Measurements from ENCODE around the gene SLC43A3. TPM values are rescaled to one million over a fixed set of nuclear protein-coding genes. Genes with fewer than 3 reads are reported as not detected.

Gene SLC43A3
- total RNA-seq, 1 experiment from 2014 or later = 9.7 TPM

GRCh38 chr11:57426439-57426928, 437 bp downstream of the SLC43A3 start:
- Histone ChIP-seq H3K36me3 (replicated peaks; ENCODE audit: control insufficient read depth, insufficient read depth, low read length) (peaks cover 1% of the 10 kb centered on the region), H3K27me3 (ENCODE audit: control insufficient read depth, insufficient read depth, low read length) (peaks cover 18% of the 10 kb centered on the region), H3K4me3 (ENCODE audit: insufficient read depth, low read depth, low read length) (peak overlapping the region; percentile 54)
- peak; percentile 54 for DNase-seq

DNA sequence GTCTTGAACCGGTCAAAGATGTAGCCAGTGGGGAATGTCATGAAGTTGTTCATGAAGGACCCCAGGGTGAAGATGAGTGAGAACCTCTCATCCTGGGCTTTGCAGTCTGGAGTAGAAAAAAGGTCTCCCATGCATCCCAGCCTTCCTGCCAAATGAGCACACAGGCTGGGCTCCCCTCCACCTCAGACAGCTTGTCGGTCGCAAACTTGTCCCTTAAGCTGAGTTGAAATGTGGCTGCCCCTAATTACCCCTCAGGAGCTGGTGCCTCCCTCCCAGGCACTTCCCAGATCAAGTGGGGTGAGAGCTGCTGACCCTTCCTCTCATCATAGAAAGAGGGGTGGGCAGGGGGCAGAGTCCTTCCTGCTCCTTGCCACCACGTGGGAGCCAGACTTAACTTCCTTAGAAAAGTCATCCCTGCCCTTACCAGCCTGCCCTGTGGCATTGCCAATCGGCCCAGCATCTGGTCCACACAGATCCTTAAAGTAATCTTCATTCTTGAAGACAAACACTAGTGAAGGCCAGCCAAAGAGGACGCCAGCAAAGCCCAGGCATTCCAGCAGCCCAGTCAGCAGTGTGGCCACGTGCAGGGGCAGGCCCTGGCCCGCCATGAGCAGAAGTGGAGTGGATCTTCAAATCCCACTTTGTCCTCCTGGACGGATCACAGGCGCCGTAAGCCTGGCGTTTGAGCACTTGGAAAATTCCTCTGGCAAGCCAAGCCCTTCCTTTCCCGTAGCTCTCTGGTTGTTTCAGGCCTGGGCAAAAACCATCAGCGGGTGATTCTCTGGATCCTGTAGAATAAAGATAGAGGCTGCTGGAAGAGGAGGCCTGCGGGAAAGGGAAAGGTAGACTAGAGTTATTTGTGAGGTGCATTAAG, 1.1 kb downstream of the SLC43A3 start:
- Histone ChIP-seq H3K27me3 (ENCODE audit: control insufficient read depth, insufficient read depth, low read length) (peaks cover 18% of the 10 kb centered on the region), H3K36me3 (replicated peaks; ENCODE audit: control insufficient read depth, insufficient read depth, low read length) (peaks cover 1% of the 10 kb centered on the region), H3K4me3 (ENCODE audit: insufficient read depth, low read depth, low read length) (no peak overlapping the region)
- DNase-seq = no peak

DNA sequence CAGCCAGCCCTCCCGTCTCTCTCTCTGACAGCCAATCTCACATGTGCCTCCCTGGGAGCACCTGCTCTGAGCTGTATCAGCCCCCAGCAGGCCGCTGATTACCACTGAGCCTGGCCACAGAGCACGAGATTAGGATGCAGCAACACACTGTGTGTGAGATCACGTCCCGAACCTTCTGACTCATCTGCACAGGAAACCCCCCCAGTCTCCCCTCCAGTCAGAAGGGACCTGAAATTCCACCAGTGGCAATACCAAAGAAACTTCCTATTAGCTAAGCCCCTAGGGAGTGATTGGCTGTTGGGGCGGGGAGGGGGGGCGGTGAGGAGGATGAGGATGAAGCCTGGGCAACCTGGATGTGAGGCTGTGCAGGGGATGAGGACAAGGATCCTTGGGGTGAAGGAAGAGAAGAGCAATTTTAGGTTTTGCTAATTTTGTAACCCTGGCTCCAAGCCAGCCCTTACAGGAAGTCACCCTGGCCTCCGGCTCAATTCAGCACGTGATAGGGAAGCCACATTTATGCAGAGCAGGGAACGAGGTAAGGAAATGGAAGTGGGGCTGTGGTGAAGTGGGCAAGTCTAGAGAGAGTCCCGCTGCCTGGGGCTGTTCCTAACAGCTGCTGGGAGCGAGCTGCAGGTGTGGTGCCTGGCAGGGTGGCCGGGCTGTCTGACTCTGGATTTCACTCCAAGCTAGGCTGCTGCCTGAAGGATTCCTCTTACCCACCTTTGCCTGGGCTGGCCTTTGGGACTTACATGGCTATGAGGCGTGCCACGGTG, 1.9 kb downstream of the SLC43A3 start:
- H3K36me3 ChIP-seq (replicated peaks; ENCODE audit: control insufficient read depth, insufficient read depth, low read length) = peaks cover 1% of the 10 kb centered on the region
- H3K27me3 ChIP-seq (ENCODE audit: control insufficient read depth, insufficient read depth, low read length) = peaks cover 18% of the 10 kb centered on the region
- no peak overlapping the region for H3K4me3 ChIP-seq (ENCODE audit: insufficient read depth, low read depth, low read length)
- DNase-seq = peak; percentile 41

GRCh38 chr11:57424137-57424791, 2.7 kb downstream of the SLC43A3 start:
- Histone ChIP-seq H3K4me3 (ENCODE audit: insufficient read depth, low read depth, low read length) (no peak overlapping the region), H3K27me3 (ENCODE audit: control insufficient read depth, insufficient read depth, low read length) (peaks cover 16% of the 10 kb centered on the region), H3K36me3 (replicated peaks; ENCODE audit: control insufficient read depth, insufficient read depth, low read length) (peaks cover 1% of the 10 kb centered on the region)
- DNase-seq = no peak

- H3K27me3 ChIP-seq (ENCODE audit: control insufficient read depth, insufficient read depth, low read length) = peaks cover 15% of the 10 kb centered on the region
- peaks cover 2% of the 10 kb centered on the region for H3K36me3 ChIP-seq (replicated peaks; ENCODE audit: control insufficient read depth, insufficient read depth, low read length)
- no peak overlapping the region for H3K4me3 ChIP-seq (ENCODE audit: insufficient read depth, low read depth, low read length)
- DNase-seq = no peak
These were observed 4.3 kb downstream of the SLC43A3 start for GRCh38 chr11:57422669-57423068.

DNA sequence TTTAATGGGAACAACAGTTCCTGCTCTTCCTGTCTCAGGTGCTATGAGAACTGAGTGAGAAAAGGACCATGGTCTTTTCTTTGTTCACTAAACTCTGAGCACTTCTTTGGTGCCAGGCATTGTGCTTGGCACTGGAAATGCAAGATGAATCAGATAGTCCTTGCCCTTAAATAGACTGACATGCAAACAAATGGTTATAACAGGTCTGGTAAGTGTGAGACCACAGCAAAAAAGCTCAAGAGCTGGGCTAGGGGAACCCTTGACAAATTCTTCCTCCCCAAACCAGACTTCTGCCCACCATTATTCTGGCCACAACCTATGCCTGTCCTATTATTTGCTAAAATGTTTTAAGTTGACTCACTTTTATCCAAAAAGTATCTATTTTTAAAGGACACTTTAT, 5.1 kb downstream of the SLC43A3 start:
- H3K27me3 ChIP-seq (ENCODE audit: control insufficient read depth, insufficient read depth, low read length) = peaks cover 12% of the 10 kb centered on the region
- peaks cover 3% of the 10 kb centered on the region for H3K36me3 ChIP-seq (replicated peaks; ENCODE audit: control insufficient read depth, insufficient read depth, low read length)
- DNase-seq = no peak
- no peak overlapping the region for H3K4me3 ChIP-seq (ENCODE audit: insufficient read depth, low read depth, low read length)

DNA sequence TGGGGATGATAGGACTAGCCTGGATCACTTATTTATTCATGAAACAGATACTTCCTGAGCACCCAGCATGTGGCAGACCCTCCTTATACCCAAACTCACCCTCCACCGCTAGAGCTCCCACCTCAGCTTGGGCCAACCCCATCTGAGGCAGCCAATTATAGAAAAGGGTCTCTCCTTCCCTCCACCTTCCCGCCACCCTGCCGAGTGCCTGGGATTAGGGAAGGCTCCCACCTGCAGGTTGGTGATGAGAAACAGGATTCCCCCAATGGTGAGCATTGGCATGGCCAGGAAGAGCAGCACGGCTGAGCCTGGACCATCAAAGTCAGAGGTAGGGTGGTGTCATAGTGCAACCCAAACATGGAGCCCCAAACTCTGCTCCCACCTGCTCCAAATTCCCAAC, 5.9 kb downstream of the SLC43A3 start:
- H3K4me3 ChIP-seq (ENCODE audit: insufficient read depth, low read depth, low read length) = no peak overlapping the region
- no peak for DNase-seq
- peaks cover 4% of the 10 kb centered on the region for H3K27me3 ChIP-seq (ENCODE audit: control insufficient read depth, insufficient read depth, low read length)

DNA sequence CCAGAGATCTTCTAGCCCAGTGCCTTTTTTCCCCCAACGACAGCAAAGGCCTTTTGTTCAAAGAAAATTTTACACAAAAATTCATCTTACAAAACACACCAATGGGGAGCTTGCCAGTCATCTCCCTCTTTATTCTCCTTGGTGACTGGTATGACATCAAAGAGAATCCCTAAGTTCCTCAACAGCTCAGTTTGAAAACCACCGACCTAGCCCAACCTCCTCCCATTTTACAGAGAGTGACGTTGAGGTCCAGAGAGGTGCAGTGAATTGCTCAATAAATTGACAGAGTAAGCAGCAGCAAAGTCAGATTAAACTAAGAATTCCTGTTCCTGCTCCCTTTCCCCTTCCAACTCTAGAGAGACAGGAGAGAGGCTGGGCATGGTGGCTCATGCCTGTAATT, 7.8 kb downstream of the SLC43A3 start:
- H3K36me3 ChIP-seq (replicated peaks; ENCODE audit: control insufficient read depth, insufficient read depth, low read length) = peaks cover 5% of the 10 kb centered on the region
- no peak for DNase-seq
- H3K4me3 ChIP-seq (ENCODE audit: insufficient read depth, low read depth, low read length) = no peak overlapping the region
- H3K27me3 ChIP-seq (ENCODE audit: control insufficient read depth, insufficient read depth, low read length) = no peaks in the 10 kb centered on the region

More for the DNA sequence above, 5.9 kb downstream of the SLC43A3 start:
- peaks cover 3% of the 10 kb centered on the region for H3K36me3 ChIP-seq (replicated peaks; ENCODE audit: control insufficient read depth, insufficient read depth, low read length)

DNA sequence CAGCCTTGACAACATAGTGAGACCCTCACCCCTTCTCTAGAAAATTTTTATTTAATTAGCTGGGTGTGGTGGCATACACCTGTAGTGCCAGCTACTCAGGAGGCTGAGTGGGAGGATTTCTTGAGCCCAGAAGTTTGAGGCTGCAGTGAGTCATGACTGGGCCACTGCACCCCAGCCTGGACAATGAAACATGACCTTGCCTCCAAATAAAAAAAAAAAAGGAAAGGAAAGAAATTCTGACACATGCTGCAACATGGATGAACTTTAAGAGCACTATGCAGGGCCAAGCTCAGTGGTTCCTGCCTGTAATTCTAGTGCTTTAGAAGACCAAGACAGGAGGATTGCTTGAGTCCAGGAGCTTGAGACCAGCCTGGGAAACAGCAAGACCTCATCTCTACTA, 8.8 kb downstream of the SLC43A3 start:
- H3K4me3 ChIP-seq (ENCODE audit: insufficient read depth, low read depth, low read length) = no peak overlapping the region
- H3K36me3 ChIP-seq (replicated peaks; ENCODE audit: control insufficient read depth, insufficient read depth, low read length) = peaks cover 5% of the 10 kb centered on the region
- DNase-seq = no peak
- no peaks in the 10 kb centered on the region for H3K27me3 ChIP-seq (ENCODE audit: control insufficient read depth, insufficient read depth, low read length)

- no peak for DNase-seq
- Histone ChIP-seq H3K36me3 (replicated peaks; ENCODE audit: control insufficient read depth, insufficient read depth, low read length) (peaks cover 5% of the 10 kb centered on the region), H3K27me3 (ENCODE audit: control insufficient read depth, insufficient read depth, low read length) (no peaks in the 10 kb centered on the region), H3K4me3 (ENCODE audit: insufficient read depth, low read depth, low read length) (no peak overlapping the region)
These were observed 9.9 kb downstream of the SLC43A3 start for GRCh38 chr11:57417056-57417455.

GRCh38 chr11:57416436-57416835, 10.5 kb downstream of the SLC43A3 start:
- no peaks in the 10 kb centered on the region for H3K27me3 ChIP-seq (ENCODE audit: control insufficient read depth, insufficient read depth, low read length)
- no peak for DNase-seq
- peaks cover 5% of the 10 kb centered on the region for H3K36me3 ChIP-seq (replicated peaks; ENCODE audit: control insufficient read depth, insufficient read depth, low read length)
- no peak overlapping the region for H3K4me3 ChIP-seq (ENCODE audit: insufficient read depth, low read depth, low read length)

DNA sequence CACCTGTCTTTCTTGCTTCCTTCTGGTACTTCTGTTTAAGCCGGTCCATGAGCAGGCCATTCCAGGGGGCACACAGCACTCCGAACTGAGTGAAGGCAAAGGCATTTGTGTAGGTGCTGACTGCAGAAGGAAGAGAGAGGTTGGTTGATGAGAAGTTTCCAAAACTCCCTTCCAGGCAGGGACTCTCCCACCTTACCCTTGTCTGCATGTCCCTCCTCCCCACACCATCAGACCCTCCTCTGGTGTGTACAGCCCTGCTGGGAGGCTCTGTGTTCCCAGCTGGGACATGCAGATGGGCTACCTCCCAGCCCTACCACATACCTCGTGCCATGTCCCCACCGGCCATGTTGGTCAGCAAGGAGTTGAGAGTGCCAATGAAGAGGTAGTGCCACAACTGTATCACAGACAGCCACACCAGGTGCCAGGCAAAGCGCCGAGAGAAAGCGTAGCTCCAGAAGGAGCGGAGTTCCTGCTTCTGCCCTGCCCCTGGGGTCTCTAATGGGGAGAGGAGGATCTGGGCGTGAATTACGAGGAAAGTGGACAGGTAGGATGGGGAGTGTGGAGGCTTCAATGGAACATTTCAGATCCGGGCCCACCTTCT, 12.2 kb downstream of the SLC43A3 start:
- no peaks in the 10 kb centered on the region for H3K27me3 ChIP-seq (ENCODE audit: control insufficient read depth, insufficient read depth, low read length)
- no peak overlapping the region for H3K4me3 ChIP-seq (ENCODE audit: insufficient read depth, low read depth, low read length)

GRCh38 chr11:57413681-57414080, 13.2 kb downstream of the SLC43A3 start:
- peaks cover 5% of the 10 kb centered on the region for H3K36me3 ChIP-seq (replicated peaks; ENCODE audit: control insufficient read depth, insufficient read depth, low read length)
- DNase-seq = no peak
- H3K4me3 ChIP-seq (ENCODE audit: insufficient read depth, low read depth, low read length) = no peak overlapping the region
- H3K27me3 ChIP-seq (ENCODE audit: control insufficient read depth, insufficient read depth, low read length) = no peaks in the 10 kb centered on the region

More for the DNA sequence above, 12.2 kb downstream of the SLC43A3 start:
- peaks cover 5% of the 10 kb centered on the region for H3K36me3 ChIP-seq (replicated peaks; ENCODE audit: control insufficient read depth, insufficient read depth, low read length)
- DNase-seq = no peak

DNA sequence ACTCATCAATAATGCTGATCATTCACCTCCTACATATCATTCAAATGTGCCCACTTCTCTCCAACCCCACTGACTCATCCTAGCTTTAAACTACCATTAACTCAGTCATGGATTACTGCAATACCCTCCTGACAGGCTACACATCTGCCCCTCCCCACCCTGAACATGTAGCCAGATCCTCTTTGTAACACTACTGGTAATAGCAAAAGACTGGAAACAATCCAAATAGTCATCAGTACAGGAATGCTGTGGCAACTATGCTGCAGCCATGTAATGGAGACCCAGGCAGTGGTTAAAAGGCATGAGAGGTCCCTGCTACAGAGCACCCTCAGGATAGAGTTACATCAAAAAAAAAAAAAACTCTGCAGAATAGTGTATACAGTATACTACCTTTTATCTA, 16.6 kb downstream of the SLC43A3 start:
- no peaks in the 10 kb centered on the region for H3K27me3 ChIP-seq (ENCODE audit: control insufficient read depth, insufficient read depth, low read length)
- no peak for DNase-seq
- peaks cover 3% of the 10 kb centered on the region for H3K36me3 ChIP-seq (replicated peaks; ENCODE audit: control insufficient read depth, insufficient read depth, low read length)
- no peak overlapping the region for H3K4me3 ChIP-seq (ENCODE audit: insufficient read depth, low read depth, low read length)
